Stimulated activated naive CD4-positive, alpha-beta T cell treated with Interleukin-2 at 50 U/mL for 16 hours (primary cell): ENCODE measurements around the gene CDKL5.

Source experiments
- DNase-seq: peaks from one replicate; lab custom pipeline; 2025; lab: John Stamatoyannopoulos, UW

CDKL5 gene

GRCh38 chrX:18457000-18457399 lies 31.6 kb downstream of the CDKL5 start:
- DNase-seq = no peak

- no peak for DNase-seq
Measured at GRCh38 chrX:18461431-18461830, 36.0 kb downstream of the CDKL5 start.

GRCh38 chrX:18464499-18464898 lies 39.1 kb downstream of the CDKL5 start:
- DNase-seq = no peak

- DNase-seq = no peak
Measured at GRCh38 chrX:18465051-18465450, 39.6 kb downstream of the CDKL5 start.

- DNase-seq = no peak
Measured at GRCh38 chrX:18468599-18468998, 43.2 kb downstream of the CDKL5 start.

- no peak for DNase-seq
Measured at GRCh38 chrX:18471296-18471695, 45.9 kb downstream of the CDKL5 start.

GRCh38 chrX:18490806-18491555 lies 65.6 kb downstream of the CDKL5 start:
- DNase-seq = no peak

- DNase-seq = no peak
Measured at GRCh38 chrX:18491587-18492340, 66.4 kb downstream of the CDKL5 start.

- no peak for DNase-seq
Measured at GRCh38 chrX:18534949-18535348, 109.5 kb downstream of the CDKL5 start.

GRCh38 chrX:18537068-18537467 lies 111.7 kb downstream of the CDKL5 start:
- no peak for DNase-seq

- DNase-seq = no peak
Measured at GRCh38 chrX:18537524-18537923, 112.1 kb downstream of the CDKL5 start.

- no peak for DNase-seq
Measured at GRCh38 chrX:18542131-18542530, 116.7 kb downstream of the CDKL5 start.

- no peak for DNase-seq
Measured at GRCh38 chrX:18542905-18543304, 117.5 kb downstream of the CDKL5 start.

- DNase-seq = no peak
Measured at GRCh38 chrX:18543738-18544137, 118.3 kb downstream of the CDKL5 start.

GRCh38 chrX:18545771-18546170 lies 120.4 kb downstream of the CDKL5 start:
- no peak for DNase-seq

- DNase-seq = no peak
Measured at GRCh38 chrX:18548996-18549395, 123.6 kb downstream of the CDKL5 start.

GRCh38 chrX:18549643-18550042 lies 124.2 kb downstream of the CDKL5 start:
- DNase-seq = no peak

- no peak for DNase-seq
Measured at GRCh38 chrX:18557879-18558278, 132.5 kb downstream of the CDKL5 start.

GRCh38 chrX:18558799-18559198 lies 133.4 kb downstream of the CDKL5 start:
- no peak for DNase-seq

- DNase-seq = no peak
Measured at GRCh38 chrX:18561020-18561419, 135.6 kb downstream of the CDKL5 start.

- DNase-seq = no peak
Measured at GRCh38 chrX:18565727-18566126, 140.3 kb downstream of the CDKL5 start.

- no peak for DNase-seq
Measured at GRCh38 chrX:18566748-18567147, 141.3 kb downstream of the CDKL5 start.

- no peak for DNase-seq
Measured at GRCh38 chrX:18573556-18573955, 148.1 kb downstream of the CDKL5 start.

- no peak for DNase-seq
Measured at GRCh38 chrX:18574591-18574990, 149.2 kb downstream of the CDKL5 start.
